SK-N-SH treated with all-trans-retinoic acid at 6 μM for 48 hours (cell line): ENCODE measurements around the gene ERG.

Experiments
- ATAC-seq: fragments of 200-7000 bp; cut with Tn5 transposase; 3 replicates; pipeline ENCODE4 v1.9.1; 2020; ENCODE audit warnings: mild to moderate bottlenecking, moderate library complexity
- ARNTL ChIP-seq: fragments of 450-650 bp; formaldehyde crosslinking; IDR thresholded peaks from 2 replicates; pipeline ENCODE4 v1.5.0; 2020; ENCODE audit warnings: low read depth, mild to moderate bottlenecking, moderate library complexity, borderline replicate concordance
- BACH2 ChIP-seq: fragments of 250-450 bp; sonication (Bioruptor Pico); IDR thresholded peaks from 2 replicates; pipeline ENCODE4 v1.9.0; 2021; ENCODE audit warnings: mild to moderate bottlenecking, borderline replicate concordance
- CREB5 ChIP-seq: fragments of 250-450 bp; sonication (Bioruptor Pico); IDR thresholded peaks from 2 replicates; pipeline ENCODE4 v1.5.1; 2020; ENCODE audit warnings: low read depth, mild to moderate bottlenecking, moderate library complexity
- ESRRG ChIP-seq: fragments of 250-450 bp; sonication (Bioruptor Pico); IDR thresholded peaks from 2 replicates; pipeline ENCODE4 v1.6.1; 2021; ENCODE audit warnings: mild to moderate bottlenecking
- GLIS3 ChIP-seq: fragments of 250-450 bp; sonication (Bioruptor Pico); IDR thresholded peaks from 2 replicates; pipeline ENCODE4 v1.5.0; 2020; ENCODE audit warnings: mild to moderate bottlenecking, moderate library complexity
- ISL1 ChIP-seq: fragments of 250-450 bp; sonication (Bioruptor Pico); IDR thresholded peaks from 2 replicates; pipeline ENCODE4 v2.1.2; 2022; ENCODE audit warnings: mild to moderate bottlenecking, moderate library complexity
- OSR1 ChIP-seq: fragments of 250-450 bp; sonication (Bioruptor Pico); IDR thresholded peaks from 2 replicates; pipeline ENCODE4 v1.8.0; 2022; ENCODE audit warnings: moderate library complexity, mild to moderate bottlenecking, inconsistent platforms
- PATZ1 ChIP-seq: fragments of 250-450 bp; sonication (Bioruptor Pico); IDR thresholded peaks from 2 replicates; pipeline ENCODE4 v1.8.0; 2020; ENCODE audit warnings: mild to moderate bottlenecking, moderate library complexity, borderline replicate concordance
- POU6F1 ChIP-seq: fragments of 250-450 bp; sonication (Bioruptor Pico); IDR thresholded peaks from 2 replicates; pipeline ENCODE4 v1.8.0; 2021; ENCODE audit warnings: low read depth, mild to moderate bottlenecking, moderate library complexity, borderline replicate concordance
- PPARA ChIP-seq: fragments of 250-450 bp; sonication (Bioruptor Pico); IDR thresholded peaks from 2 replicates; pipeline ENCODE4 v1.5.0; 2020; ENCODE audit warnings: mild to moderate bottlenecking, borderline replicate concordance
- SNAI2 ChIP-seq: fragments of 250-450 bp; sonication (Bioruptor Pico); IDR thresholded peaks from 2 replicates; pipeline ENCODE4 v1.5.0; 2020; ENCODE audit warnings: mild to moderate bottlenecking, moderate library complexity
- TCF4 ChIP-seq: fragments of 250-450 bp; sonication (Bioruptor Pico); IDR thresholded peaks from 2 replicates; pipeline ENCODE4 v1.8.0; 2021; ENCODE audit warnings: mild to moderate bottlenecking, moderate library complexity, borderline replicate concordance
- TOX ChIP-seq: fragments of 250-450 bp; sonication (Bioruptor Pico); IDR thresholded peaks from 2 replicates; pipeline ENCODE4 v1.8.0; 2021; ENCODE audit warnings: mild to moderate bottlenecking, moderate library complexity, borderline replicate concordance
- TSHZ2 ChIP-seq: fragments of 250-450 bp; sonication (Bioruptor Pico); IDR thresholded peaks from 2 replicates; pipeline ENCODE4 v1.5.0; 2020; ENCODE audit warnings: mild to moderate bottlenecking, moderate library complexity
- ZFP3 ChIP-seq: fragments of 250-450 bp; sonication (Bioruptor Pico); IDR thresholded peaks from 2 replicates; pipeline ENCODE4 v1.5.0; 2020; ENCODE audit warnings: mild to moderate bottlenecking, moderate library complexity
- ZFP30 ChIP-seq: fragments of 450-650 bp; formaldehyde crosslinking; IDR thresholded peaks from 2 replicates; pipeline ENCODE4 v1.5.0; 2022; ENCODE audit warnings: mild to moderate bottlenecking, moderate library complexity
- ZNF565 ChIP-seq: fragments of 450-650 bp; formaldehyde crosslinking; conservative IDR thresholded peaks from 2 replicates; pipeline ENCODE4 v1.5.0; 2020; ENCODE audit warnings: low read depth, mild to moderate bottlenecking, moderate library complexity
- ZNF70 ChIP-seq: fragments of 450-650 bp; formaldehyde crosslinking; IDR thresholded peaks from 2 replicates; pipeline ENCODE4 v1.5.0; 2020; ENCODE audit warnings: mild to moderate bottlenecking, moderate library complexity
- ZNF8 ChIP-seq: fragments of 450-650 bp; formaldehyde crosslinking; IDR thresholded peaks from 2 replicates; pipeline ENCODE4 v1.5.0; 2020; ENCODE audit warnings: mild to moderate bottlenecking, moderate library complexity
- TF ChIP-seq, protein P1 (sequence below): fragments of 250-450 bp; sonication (Bioruptor Pico); IDR thresholded peaks from 2 replicates; pipeline ENCODE4 v1.5.1; 2021; ENCODE audit warnings: mild to moderate bottlenecking, moderate library complexity

The ERG gene

GRCh38 chr21:38376235-38376634 lies 122.0 kb downstream of the ERG start:
- TF ChIP-seq TOX (CRISPR knock-in tag) (no peak), ZNF70 (no peak)
- no peak for ATAC-seq

GRCh38 chr21:38367646-38368045 lies 130.6 kb downstream of the ERG start:
- no peak for ATAC-seq
- TF ChIP-seq PATZ1 (no peak), OSR1 (CRISPR knock-in tag) (no peak), PPARA (CRISPR knock-in tag) (no peak), TOX (CRISPR knock-in tag) (no peak), TCF4 (CRISPR knock-in tag) (no peak), POU6F1 (CRISPR knock-in tag) (no peak), BACH2 (CRISPR knock-in tag) (no peak)
- TF ChIP-seq, all 23 proteins: peak for 0

DNA sequence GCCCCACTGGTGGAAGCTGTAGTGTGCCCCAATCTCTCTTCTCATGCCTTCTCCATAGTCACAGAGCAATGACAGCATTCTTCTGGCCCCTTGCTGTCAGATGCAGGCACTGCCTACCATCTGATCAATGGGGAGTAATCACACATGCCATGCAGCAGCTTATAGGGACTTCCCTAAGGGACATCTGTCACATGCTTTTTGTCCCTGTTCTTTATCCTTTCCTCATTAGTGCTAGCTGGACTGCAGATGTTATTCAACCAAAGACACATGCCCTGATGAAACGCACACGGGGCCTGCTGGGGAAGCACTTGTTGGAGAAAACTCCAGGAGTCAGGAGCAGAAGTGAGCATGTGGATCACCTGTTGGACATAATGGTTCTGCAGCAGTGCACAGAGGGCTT lies 132.8 kb downstream of the ERG start:
- ATAC-seq = no peak
- TF ChIP-seq TOX (CRISPR knock-in tag) (no peak), PATZ1 (no peak), PPARA (CRISPR knock-in tag) (no peak), ESRRG (CRISPR knock-in tag) (no peak), ZFP30 (CRISPR knock-in tag) (no peak), ZNF8 (CRISPR knock-in tag) (no peak), ZNF565 (CRISPR knock-in tag) (no peak), GLIS3 (no peak), SNAI2 (CRISPR knock-in tag) (no peak), CREB5 (no peak), TSHZ2 (CRISPR knock-in tag) (no peak), ISL1 (no peak), ZFP3 (CRISPR knock-in tag) (no peak), ARNTL (CRISPR knock-in tag) (no peak), TCF4 (CRISPR knock-in tag) (no peak)
- TF ChIP-seq, protein P1, sequence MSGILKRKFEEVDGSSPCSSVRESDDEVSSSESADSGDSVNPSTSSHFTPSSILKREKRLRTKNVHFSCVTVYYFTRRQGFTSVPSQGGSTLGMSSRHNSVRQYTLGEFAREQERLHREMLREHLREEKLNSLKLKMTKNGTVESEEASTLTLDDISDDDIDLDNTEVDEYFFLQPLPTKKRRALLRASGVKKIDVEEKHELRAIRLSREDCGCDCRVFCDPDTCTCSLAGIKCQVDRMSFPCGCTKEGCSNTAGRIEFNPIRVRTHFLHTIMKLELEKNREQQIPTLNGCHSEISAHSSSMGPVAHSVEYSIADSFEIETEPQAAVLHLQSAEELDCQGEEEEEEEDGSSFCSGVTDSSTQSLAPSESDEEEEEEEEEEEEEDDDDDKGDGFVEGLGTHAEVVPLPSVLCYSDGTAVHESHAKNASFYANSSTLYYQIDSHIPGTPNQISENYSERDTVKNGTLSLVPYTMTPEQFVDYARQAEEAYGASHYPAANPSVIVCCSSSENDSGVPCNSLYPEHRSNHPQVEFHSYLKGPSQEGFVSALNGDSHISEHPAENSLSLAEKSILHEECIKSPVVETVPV = no peak
